ENCODE measurements around the gene MPIG6B.

The MPIG6B gene

DNA sequence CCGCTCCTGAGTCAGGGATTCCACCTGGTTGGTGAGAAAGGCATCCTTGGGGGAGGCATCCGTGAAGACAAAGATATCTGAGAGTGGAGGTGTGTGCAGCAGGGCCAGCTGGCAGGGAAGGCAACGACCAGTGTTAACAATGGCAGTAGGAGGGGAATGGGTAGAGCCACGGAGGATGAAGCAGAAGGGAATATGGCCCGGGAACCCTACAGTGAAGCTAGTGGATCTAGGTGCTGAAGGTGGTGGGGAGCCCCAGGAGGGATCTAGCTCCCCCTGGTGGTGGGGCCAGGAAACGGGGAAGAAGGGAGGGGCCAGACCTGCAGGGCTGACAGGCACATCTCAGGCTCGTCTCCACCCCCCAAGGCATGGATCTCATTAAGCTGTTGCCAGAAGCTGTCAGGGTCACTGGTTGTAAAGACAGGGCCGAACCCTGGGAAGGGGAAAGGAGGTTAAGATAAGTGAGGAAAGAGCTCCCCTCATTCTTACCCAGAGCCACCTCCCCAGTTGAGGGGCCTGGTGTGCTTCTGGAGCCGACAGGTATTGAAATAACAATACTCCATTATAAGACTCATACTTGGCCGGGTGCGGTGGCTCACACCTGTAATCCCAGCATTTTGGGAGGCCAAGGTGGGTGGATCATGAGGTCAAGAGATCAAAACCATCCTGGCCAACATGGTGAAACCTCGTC is 46.7 kb downstream of the MPIG6B start:
- DNase-seq = no peak

DNA sequence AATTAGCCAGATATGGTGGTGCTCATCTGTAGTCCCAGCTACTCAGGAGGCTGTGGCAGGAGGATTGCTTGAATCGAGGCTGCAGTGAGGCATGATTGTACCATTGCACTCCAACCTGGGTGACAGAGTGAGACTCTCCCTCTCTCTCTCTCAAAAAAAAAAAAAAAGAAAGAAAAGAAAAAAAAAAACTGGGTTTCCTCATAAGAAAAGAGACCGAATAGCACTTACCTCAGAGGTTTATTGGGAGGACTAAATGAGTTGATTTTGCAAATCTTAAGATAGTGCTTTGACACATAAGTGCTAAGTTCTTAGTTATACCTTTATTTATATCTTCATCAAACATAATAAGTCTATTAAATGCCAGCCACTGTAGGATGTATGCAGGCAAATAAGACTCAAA is 47.7 kb downstream of the MPIG6B start:
- no peak for DNase-seq

DNA sequence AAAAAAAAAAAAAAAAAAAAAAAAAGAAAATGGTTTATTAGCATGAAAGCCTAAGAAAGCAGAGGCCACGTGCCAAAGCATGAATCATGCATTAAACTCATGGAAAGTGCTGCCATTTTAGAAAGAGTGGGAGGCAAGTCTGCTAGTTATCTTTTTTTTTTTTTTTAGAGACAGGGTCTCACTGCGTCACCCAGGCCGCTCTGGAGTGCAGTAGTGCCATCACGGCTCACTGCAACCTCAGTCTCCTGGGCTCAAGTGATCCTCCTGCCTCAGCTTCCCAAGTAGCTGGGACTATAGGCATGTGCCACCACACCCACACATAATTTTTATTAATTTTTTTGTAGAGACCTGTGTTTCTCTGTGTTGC is 48.8 kb downstream of the MPIG6B start:
- no peak for DNase-seq

DNA sequence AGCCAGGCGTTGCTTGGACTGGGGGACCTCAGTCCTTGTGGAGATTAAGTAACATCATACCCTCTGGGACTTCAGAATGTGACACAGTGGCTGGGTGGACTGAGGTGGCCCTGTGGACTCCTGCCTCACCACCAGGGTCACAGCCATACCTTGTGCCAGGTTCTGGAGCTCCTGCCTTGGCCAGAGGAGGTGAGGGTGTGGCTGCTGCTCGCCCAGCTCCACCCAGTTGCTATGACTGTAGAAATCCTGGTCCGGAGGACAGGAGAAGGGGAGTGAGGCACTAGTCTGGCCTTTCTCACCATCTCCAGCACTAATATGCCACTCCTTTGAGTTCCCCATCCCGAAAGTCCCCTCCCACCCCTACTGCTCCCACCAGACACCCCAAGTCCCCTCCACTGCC is 52.0 kb downstream of the MPIG6B start:
- no peak for DNase-seq

DNA sequence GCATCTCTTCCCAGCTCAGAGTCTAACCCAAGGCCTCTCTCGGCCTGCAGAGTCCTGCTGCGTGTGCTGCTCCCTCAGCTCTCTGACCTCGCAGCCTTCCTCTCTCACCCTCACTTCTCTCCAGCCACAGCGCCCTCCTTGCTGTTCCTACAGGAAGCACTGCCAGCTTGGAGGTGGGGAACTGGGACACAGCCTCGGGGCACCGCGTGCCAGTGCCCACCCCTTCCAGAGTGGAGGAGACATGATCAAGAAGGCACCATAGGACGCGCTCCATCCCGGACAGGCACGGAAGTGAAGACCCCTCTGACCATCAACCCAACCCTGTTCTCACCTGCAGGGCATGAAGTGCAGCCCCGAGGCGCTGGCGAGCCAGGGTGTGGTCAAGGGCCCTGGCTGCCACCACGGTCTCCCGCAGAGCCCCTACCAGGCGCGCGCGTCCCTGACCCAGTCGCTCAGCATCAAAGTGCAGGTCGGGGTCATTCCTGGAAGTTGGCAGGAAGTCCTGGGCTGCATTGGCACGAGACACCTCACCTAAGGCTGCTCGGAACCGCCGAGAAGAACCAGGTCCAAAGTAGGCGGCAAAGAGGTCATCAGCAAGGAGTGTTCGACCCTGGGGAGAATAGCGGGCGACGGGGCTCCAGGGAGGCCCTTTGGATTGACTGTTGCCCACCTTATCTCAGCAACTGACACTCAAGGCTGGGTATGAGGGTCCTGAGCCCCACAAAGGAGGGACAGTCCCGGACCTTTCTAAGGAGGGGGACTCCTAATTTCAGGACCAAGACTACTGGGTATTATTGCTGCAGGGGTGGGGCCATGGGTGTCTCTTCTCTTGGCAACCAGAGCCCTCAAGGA is 52.7 kb downstream of the MPIG6B start:
- DNase-seq = no peak
